H9 (cell line): Measurements from ENCODE around the gene CASP14. TPM values are rescaled to one million over a fixed set of nuclear protein-coding genes. Genes with fewer than 3 reads are reported as not detected.

ENCODE experiments used
- DNase-seq: peaks from one replicate; pipeline ENCODE4 v3.0.0-alpha.2; 2017
- H2AFZ ChIP-seq: one replicate; pipeline ENCODE4 v1.6.1; 2013; ENCODE audit warnings: mild to moderate bottlenecking, low read length, control low read depth, moderate library complexity
- H2AK5ac ChIP-seq: 2 replicates; pipeline ENCODE4 v1.6.1; 2013; ENCODE audit warnings: low read length, control low read depth, mixed read lengths; ENCODE audit not compliant: insufficient read length
- H2BK120ac ChIP-seq: one replicate; pipeline ENCODE4 v1.6.1; 2013; ENCODE audit warnings: low read depth, mild to moderate bottlenecking, low read length, control low read depth, inconsistent platforms; ENCODE audit not compliant: poor library complexity, severe bottlenecking
- H2BK12ac ChIP-seq: 2 replicates; pipeline ENCODE4 v1.6.1; 2013; ENCODE audit warnings: low read length, control low read depth, mixed read lengths, low read depth; ENCODE audit not compliant: insufficient read length
- H2BK15ac ChIP-seq: 2 replicates; pipeline ENCODE4 v1.6.1; 2013; ENCODE audit warnings: low read depth, low read length, control low read depth
- H2BK20ac ChIP-seq: one replicate; pipeline ENCODE4 v1.6.1; 2013; ENCODE audit warnings: low read depth, mild to moderate bottlenecking, low read length, control low read depth, inconsistent platforms; ENCODE audit not compliant: poor library complexity, severe bottlenecking
- H2BK5ac ChIP-seq: 2 replicates; pipeline ENCODE4 v1.6.1; 2013; ENCODE audit warnings: low read length, control low read depth, mixed read lengths; ENCODE audit not compliant: insufficient read length
- H3K14ac ChIP-seq: 2 replicates; pipeline ENCODE4 v1.6.1; 2013; ENCODE audit warnings: low read length, control low read depth; ENCODE audit not compliant: insufficient read depth
- H3K18ac ChIP-seq: 2 replicates; pipeline ENCODE4 v1.6.1; 2013; ENCODE audit warnings: low read depth, mild to moderate bottlenecking, mixed read lengths, low read length, control low read depth; ENCODE audit not compliant: insufficient read length
- H3K23ac ChIP-seq: 2 replicates; pipeline ENCODE4 v1.6.1; 2013; ENCODE audit warnings: low read length, control low read depth, mixed read lengths, low read depth; ENCODE audit not compliant: insufficient read length
- H3K23me2 ChIP-seq: 2 replicates; pipeline ENCODE4 v1.6.1; 2013; ENCODE audit warnings: low read depth, mild to moderate bottlenecking, mixed read lengths, low read length, control low read depth; ENCODE audit not compliant: insufficient read length, poor library complexity, severe bottlenecking
- H3K27ac ChIP-seq: 2 replicates; pipeline ENCODE4 v1.5.1; 2013; ENCODE audit warnings: low read length, control low read depth, mixed read lengths, low read depth; ENCODE audit not compliant: insufficient read length
- H3K27me3 ChIP-seq: 2 replicates; pipeline ENCODE4 v1.6.1; 2013; ENCODE audit warnings: low read length, control low read depth, inconsistent platforms; ENCODE audit not compliant: insufficient read depth
- H3K4ac ChIP-seq: 2 replicates; pipeline ENCODE4 v1.6.1; 2013; ENCODE audit warnings: low read depth, mild to moderate bottlenecking, control low read depth, inconsistent platforms, low read length, moderate library complexity
- H3K4me1 ChIP-seq: 2 replicates; pipeline ENCODE4 v1.6.1; 2013; ENCODE audit warnings: low read length, control low read depth, inconsistent platforms; ENCODE audit not compliant: insufficient read depth
- H3K4me2 ChIP-seq: 2 replicates; pipeline ENCODE4 v1.6.1; 2013; ENCODE audit warnings: low read length, control low read depth, mixed read lengths; ENCODE audit not compliant: insufficient read length, insufficient read depth
- H3K56ac ChIP-seq: 2 replicates; pipeline ENCODE4 v1.6.1; 2013; ENCODE audit warnings: low read depth, mild to moderate bottlenecking, mixed read lengths, low read length, control low read depth; ENCODE audit not compliant: insufficient read length
- H3K79me1 ChIP-seq: 2 replicates; pipeline ENCODE4 v1.6.1; 2013; ENCODE audit warnings: low read depth, mild to moderate bottlenecking, moderate library complexity, low read length, control low read depth, inconsistent platforms; ENCODE audit not compliant: insufficient read depth, poor library complexity, severe bottlenecking
- H3K79me2 ChIP-seq: 2 replicates; pipeline ENCODE4 v1.6.1; 2013; ENCODE audit warnings: low read length, control low read depth, inconsistent platforms; ENCODE audit not compliant: insufficient read depth
- H3K9ac ChIP-seq: 2 replicates; pipeline ENCODE4 v1.6.1; 2013; ENCODE audit warnings: low read length, control low read depth, mixed read lengths; ENCODE audit not compliant: insufficient read length; ENCODE audit errors: extremely low read depth
- H3K9me3 ChIP-seq: one replicate; pipeline ENCODE4 v1.6.1; 2013; ENCODE audit warnings: low read depth, low read length, inconsistent platforms; ENCODE audit not compliant: control insufficient read depth
- H3T11ph ChIP-seq: one replicate; pipeline ENCODE4 v1.6.1; 2013; ENCODE audit warnings: mild to moderate bottlenecking, low read length, control low read depth, inconsistent platforms
- H4K20me1 ChIP-seq: one replicate; pipeline ENCODE4 v1.6.1; 2013; ENCODE audit not compliant: control insufficient read depth, insufficient read length, insufficient read depth
- H4K5ac ChIP-seq: 2 replicates; pipeline ENCODE4 v1.6.1; 2013; ENCODE audit warnings: low read depth, mild to moderate bottlenecking, mixed read lengths, low read length, control low read depth; ENCODE audit not compliant: insufficient read length
- H4K8ac ChIP-seq: replicated peaks from 2 replicates; pipeline ENCODE4 v1.6.1; 2013; ENCODE audit warnings: low read length, control low read depth, mixed read lengths, low read depth; ENCODE audit not compliant: insufficient read length
- H4K91ac ChIP-seq: 2 replicates; pipeline ENCODE4 v1.6.1; 2013; ENCODE audit warnings: low read depth, mild to moderate bottlenecking, moderate library complexity, mixed read lengths, low read length, control low read depth; ENCODE audit not compliant: insufficient read length
- H3K27ac Mint-ChIP-seq, 3 experiments: 2 replicates in 2 of 3; 3 replicates in 1 of 3; pipeline ENCODE4 v1.8.0; 2020 to 2021; ENCODE audit warnings: mixed read lengths in 3 of 3, mild to moderate bottlenecking in 1 of 3, moderate library complexity in 1 of 3
- H3K27me3 Mint-ChIP-seq: 2 replicates; pipeline ENCODE4 v1.8.0; 2021; ENCODE audit warnings: low read depth, mild to moderate bottlenecking, moderate library complexity, mixed read lengths
- H3K36me3 Mint-ChIP-seq, 3 experiments: 2 replicates in 2 of 3; 3 replicates in 1 of 3; pipeline ENCODE4 v1.8.0; 2020 to 2021; ENCODE audit warnings: low read depth in 3 of 3, mixed read lengths in 3 of 3; ENCODE audit not compliant: insufficient read depth in 1 of 3
- H3K4me1 Mint-ChIP-seq, 2 experiments: 2 replicates each; pipeline ENCODE4 v1.8.0; 2020; ENCODE audit warnings: mixed read lengths in 2 of 2
- H3K4me3 Mint-ChIP-seq, 2 experiments: 2 replicates in 1 of 2; 3 replicates in 1 of 2; pipeline ENCODE4 v1.8.0; 2020 to 2021; ENCODE audit warnings: mild to moderate bottlenecking in 2 of 2, mixed read lengths in 2 of 2, moderate library complexity in 1 of 2
- H3K9me3 Mint-ChIP-seq, 2 experiments: 2 replicates in 1 of 2; 3 replicates in 1 of 2; pipeline ENCODE4 v1.8.0; 2020; ENCODE audit warnings: mild to moderate bottlenecking in 2 of 2, mixed read lengths in 2 of 2, moderate library complexity in 1 of 2
- CTCF ChIP-seq: fragments of 200-600 bp; sonication (generic); conservative IDR thresholded peaks from 3 replicates; pipeline ENCODE4 v1.8.0; 2021; ENCODE audit warnings: antibody characterized with exemption, mild to moderate bottlenecking
- WGBS: extraction: QIAGEN DNeasy Blood & Tissue Kit; methylation state at CpG from one replicate; pipeline ENCODE4 v1.1.7; 2013; ENCODE audit warnings: missing lambda C conversion rate, low lambda C conversion rate, mixed read lengths; ENCODE audit not compliant: insufficient read length; ENCODE audit errors: extremely low coverage; 5-methylcytosine and 5-hydroxymethylcytosine counted together
- total RNA-seq: library from RNA; stranded (reverse); gene quantifications from 2 replicates; pipeline ENCODE4 v1.2.1, GENCODE V29; 2021

Gene CASP14
- total RNA-seq, 1 experiment from 2014 or later: not detected

GRCh38 chr19:15081911-15082310, 32.6 kb downstream of the CASP14 start, which contains the start of gene OR1I1:
Gene OR1I1, plus strand, starts transcription at chr19:15082211. Its CDS starts 4,855 bp downstream, at chr19:15087066.
- no peak within 1 kb of the TSS for H4K5ac ChIP-seq
- no peak within 1 kb of the TSS for H2BK15ac ChIP-seq
- H3K27ac ChIP-seq: no peak within 1 kb of the TSS
- no peak within 1 kb of the TSS for H3K4ac ChIP-seq
- peaks cover 0 to 69% of the 10 kb centered on the region in 2 experiments; a peak in 2 of 5 replicates for H3K9me3 Mint-ChIP-seq
- no peaks in the 10 kb centered on the region for H3K9me3 ChIP-seq
- H3K27me3 ChIP-seq: no peaks in the 10 kb centered on the region
- peaks cover 24% of the 10 kb centered on the region for H3K27me3 Mint-ChIP-seq
- H2BK20ac ChIP-seq: no peak within 1 kb of the TSS
- H3K23ac ChIP-seq: no peak within 1 kb of the TSS
- WGBS: no CpG with 5 or more reads among the region's 6 CpGs
- H2AFZ ChIP-seq: no peak within 1 kb of the TSS
- no peak within 1 kb of the TSS for H3K18ac ChIP-seq
- H3K4me2 ChIP-seq: no peak within 1 kb of the TSS
- H3K9ac ChIP-seq: no peak within 1 kb of the TSS
- DNase-seq: no peak
- H3K4me1 Mint-ChIP-seq: no peaks in the 10 kb centered on the region
- H2BK120ac ChIP-seq: no peak within 1 kb of the TSS
- no peak within 1 kb of the TSS for H3K27ac Mint-ChIP-seq
- H2BK12ac ChIP-seq: no peak within 1 kb of the TSS
- H4K91ac ChIP-seq: no peak within 1 kb of the TSS
- no peaks in the 10 kb centered on the region for H3K4me1 ChIP-seq
- no peak within 1 kb of the TSS for H2AK5ac ChIP-seq
- H3T11ph ChIP-seq: no peak within 1 kb of the TSS
- no peaks in the 10 kb centered on the region for H3K23me2 ChIP-seq
- no peaks in the 10 kb centered on the region for H3K79me1 ChIP-seq
- H3K14ac ChIP-seq: no peak within 1 kb of the TSS
- TF ChIP-seq CTCF: no peak
- H4K8ac ChIP-seq: no peak within 1 kb of the TSS
- no peaks in the 10 kb centered on the region for H4K20me1 ChIP-seq
- H3K4me3 Mint-ChIP-seq: no peak within 1 kb of the TSS
- no peaks in the 10 kb centered on the region; a peak in 1 of 7 replicates for H3K36me3 Mint-ChIP-seq
- H3K79me2 ChIP-seq: no peaks in the 10 kb centered on the region
- H2BK5ac ChIP-seq: no peak within 1 kb of the TSS
- H3K56ac ChIP-seq: no peak within 1 kb of the TSS
